Stimulated activated CD4-positive, alpha-beta T cell treated with anti-CD3 and anti-CD28 coated beads, Interleukin-1b, Interleukin-23, amount 100 ng/mL, for 48 hours (primary cell): Measurements from ENCODE around the gene STK32C.
"Not testable (repeated sequence)": the region's sequence is repeated elsewhere in the genome, so short reads cannot be mapped to it uniquely, and the experiment has no call there.

Experiments
- DNase-seq: peaks from one replicate; pipeline ENCODE4 v3.0.0-alpha.2; 2020

The STK32C gene

DNA sequence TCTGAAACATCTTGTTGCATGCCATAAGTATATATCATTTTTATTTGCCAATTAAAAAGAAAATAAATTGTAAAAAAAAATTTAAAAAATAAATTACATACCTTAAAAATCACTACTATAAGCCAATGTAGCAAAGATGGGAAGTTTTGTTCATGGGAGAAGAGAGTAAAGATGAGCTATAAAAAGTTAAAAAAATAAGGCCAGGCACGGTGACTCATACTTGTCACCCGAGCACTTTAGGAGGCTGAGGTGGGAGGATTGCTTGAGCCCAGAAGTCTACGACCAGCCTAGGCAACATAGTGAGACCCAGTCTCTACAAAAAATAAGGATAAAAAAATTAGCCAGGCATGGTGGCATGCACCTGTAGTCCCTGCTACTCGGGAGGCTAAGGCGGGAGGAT is 8.4 kb upstream of the STK32C start:
- no peak for DNase-seq

DNA sequence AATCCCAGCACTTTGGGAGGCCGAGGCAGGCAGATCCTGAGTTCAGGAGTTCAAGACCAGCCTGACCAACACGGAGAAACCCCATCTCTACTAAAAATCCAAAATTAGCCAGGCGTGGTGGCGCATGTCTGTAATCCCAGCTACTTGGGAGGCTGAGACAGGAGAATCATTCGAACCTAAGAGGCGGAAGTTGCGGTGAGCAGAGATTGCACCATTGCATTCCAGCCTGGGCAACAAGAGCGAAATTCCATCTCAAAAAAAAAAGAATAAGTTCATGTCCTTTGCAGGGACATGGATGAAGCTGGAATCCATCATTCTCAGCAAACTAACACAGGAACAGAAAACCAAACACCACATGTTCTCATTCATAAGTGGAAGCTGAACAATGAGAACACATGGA is 7.1 kb upstream of the STK32C start:
- not testable (repeated sequence) for DNase-seq

DNA sequence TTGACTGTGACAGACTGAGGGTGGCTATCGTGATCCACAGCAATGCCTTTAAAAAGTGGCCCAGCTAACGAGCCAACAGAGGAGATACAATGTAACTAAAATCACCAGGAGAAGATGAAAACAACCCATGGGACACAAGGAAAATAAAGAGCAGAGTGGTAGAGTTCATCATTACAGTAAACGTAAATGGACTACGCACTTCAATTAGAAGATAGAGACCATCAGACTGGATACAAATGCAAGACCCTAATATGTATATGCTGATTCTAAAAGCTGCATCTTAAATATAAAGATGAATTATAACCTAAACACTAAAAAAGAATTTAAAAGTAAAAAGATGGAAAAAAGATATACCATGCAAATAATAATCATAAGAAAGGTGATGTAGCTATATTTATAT is 6.6 kb upstream of the STK32C start:
- DNase-seq: no peak

DNA sequence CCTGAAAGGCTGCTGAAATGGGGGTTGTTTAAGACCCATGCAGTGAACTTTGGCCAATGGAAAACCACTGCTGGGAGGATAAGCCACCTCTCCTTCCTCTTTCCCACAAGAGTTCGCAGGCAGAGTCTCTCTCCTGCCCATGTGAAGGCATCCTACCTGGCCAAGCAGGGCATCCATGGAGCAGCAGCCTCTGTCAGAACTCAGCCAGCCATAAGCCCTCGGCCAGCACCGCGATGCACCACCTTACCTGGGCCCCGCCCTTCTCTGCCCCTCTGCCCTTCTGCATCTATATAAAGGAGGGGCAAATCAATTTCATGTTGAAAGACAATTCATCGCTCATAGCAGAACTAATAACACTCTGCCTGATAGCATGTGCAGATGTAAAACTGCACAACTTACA is 6.1 kb upstream of the STK32C start:
- no peak for DNase-seq

DNA sequence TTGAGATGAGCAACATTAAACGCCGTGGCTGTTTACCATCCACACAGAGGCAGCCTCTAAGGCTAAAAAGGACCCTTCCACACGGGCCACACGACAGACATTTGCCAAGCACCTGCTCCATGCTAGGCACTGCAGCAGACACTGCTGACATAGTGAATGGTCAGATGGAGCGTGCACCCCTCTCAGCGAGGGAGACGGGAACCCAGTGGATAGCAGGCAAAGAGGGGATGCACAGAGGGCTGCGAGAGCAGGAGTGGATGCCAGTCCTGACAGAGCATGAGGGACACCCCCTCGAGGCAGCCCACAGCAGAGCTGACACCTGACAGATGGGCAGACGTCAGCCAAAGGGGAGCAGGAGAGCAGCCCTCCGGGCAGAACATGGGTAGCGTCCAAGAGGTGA is 5.6 kb upstream of the STK32C start:
- no peak for DNase-seq

DNA sequence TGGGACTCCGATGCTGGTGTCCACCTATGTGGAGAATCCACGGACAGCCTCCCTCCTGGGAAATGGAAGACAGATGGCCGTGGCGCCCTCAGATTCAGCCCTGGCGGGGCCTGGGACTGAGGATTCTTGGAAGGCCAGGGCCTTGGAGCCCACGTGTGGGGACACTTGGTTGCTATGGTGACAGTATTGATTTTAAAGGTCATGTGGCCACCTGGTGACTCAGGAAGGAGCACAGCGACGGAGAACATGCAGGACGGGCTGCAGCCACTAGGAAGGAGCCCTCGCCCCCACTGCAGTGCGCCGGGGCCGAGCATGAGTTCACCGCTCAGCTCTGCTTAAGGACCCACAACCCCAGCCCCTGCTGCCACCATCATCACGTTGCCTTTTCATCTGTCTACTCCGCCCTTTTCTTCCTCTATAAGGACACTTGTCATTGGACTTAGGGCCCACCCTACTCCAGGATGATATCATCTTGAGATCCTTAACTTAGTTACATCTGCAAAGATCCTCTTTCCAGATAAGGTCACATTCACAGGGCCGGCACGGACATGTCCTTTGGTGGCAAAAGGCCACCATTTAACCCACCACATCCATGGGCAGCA is 3.7 kb upstream of the STK32C start:
- no peak for DNase-seq

DNA sequence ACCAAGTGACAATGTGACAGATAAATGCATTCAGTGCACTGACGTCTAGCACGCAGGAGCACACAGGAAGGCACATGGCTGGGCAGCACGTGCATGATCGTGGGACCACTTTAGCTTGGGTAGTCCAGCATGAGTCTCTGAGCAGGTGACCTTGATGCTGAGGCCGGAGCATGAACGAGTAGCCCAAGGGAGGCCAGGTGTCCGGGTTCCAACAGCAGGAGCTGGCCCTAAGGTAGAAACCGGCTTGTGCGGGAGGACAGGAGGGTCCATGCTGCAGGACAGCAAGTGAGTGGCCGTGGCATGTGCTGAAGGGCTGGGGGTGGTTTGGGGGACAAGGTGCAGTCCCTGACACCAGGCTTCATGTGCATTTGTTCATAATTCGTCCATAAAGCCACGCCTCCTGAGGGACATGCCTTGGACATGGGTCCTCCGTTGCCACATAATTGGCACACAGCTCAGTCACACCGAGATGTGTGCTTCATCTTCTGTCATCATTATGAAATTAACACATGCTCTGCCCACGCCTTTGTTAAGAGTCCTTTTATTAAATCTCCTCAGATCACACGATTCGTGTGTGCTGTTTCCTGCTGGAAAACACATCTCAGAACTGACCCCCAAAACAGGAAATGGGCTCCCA is 3.1 kb upstream of the STK32C start:
- DNase-seq: no peak

DNA sequence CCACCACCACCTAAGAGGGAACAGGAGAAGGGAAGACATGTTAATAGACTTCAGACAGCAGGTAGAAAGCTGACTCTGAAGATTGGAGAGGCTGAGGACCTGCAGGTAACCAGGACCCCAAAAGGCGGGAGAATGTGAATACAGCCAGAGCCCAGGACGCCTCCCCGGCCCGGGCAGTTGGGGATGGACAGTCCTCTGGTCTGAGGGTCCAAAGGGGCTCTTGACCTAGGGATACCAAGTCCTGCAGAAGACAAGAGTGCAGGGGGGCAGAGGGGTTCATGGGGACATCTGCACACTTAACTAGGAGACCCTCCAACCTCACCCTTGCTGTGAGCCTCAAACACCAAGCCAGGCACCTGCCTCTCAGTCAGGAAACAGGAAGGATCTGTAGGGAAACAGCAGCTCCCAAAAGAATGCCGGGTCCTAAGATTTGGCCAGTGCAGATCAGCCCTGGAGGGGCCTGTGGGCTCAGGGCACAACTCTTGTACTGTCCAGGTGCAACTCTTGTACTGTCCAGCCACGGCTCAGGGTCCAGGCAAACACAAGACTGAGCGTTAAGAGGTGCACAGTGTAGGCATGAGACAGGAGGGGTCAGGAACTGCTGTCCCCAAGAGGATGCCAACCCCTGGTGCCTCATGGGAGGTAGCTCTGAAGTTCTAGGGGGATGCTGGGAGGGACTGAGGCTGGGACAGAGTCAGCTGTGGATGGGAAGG is 2.3 kb upstream of the STK32C start:
- DNase-seq: no peak

DNA sequence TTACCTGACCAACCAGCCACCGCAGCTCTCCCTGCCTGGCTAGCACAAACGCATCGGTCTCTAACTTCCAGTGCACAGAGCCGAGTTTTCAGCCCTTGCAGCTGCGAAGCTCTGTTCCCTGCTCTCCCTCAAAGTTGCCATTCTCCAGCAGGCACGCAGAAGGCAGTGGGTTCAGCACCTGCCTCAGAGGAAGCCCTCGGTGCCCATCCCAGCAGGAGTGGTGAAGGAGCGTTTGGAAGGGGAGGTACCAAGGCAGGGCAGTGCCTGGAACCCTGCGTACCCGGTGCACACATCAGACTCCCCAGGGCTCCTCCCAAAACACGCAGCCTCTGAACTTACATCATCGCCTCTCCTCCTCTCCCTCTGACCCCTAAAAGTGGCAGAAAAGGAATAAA is 1.7 kb upstream of the STK32C start:
- DNase-seq: no peak

DNA sequence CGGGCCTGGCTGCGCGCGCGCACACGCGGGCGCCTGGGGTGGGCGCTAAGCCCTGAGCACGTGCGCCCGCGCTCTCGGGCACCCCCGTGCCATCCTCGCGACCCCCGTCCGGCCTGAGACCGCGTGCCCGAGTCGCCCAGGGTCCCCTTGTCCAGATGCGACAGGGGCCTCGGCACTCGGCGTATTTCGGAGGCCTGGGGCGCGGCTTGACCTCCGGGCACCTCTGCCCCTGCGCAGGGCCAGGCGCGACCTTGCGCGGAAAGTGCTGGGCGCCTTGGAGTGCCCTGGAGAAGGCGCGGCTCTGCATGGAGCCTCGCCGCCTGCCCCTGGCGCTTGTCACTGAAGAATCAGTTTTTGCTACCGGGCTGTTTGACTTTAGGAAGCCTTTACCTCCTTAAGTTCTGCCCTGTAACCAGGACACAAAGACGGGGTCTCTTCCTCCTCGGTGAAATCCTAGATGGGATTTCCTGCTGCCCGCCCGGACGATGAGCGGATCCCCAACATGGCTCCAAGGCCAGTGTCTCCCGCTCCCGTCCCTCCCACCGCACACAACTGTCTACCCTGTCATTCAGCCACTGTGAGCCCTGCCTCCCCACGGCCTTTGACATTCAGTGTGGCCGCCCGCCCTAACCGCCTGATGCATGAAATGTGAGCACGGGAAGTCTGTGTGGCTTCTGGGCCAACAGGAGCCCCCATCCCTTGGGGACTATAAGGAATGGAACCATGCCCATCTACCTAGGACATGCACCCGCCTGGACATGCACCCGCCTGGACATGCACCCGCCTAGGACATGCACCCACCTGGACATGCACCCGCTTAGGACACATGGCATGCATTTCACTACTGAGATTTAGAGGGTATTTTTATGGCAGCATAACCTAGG is 1.1 kb upstream of the STK32C start:
- no peak for DNase-seq

DNA sequence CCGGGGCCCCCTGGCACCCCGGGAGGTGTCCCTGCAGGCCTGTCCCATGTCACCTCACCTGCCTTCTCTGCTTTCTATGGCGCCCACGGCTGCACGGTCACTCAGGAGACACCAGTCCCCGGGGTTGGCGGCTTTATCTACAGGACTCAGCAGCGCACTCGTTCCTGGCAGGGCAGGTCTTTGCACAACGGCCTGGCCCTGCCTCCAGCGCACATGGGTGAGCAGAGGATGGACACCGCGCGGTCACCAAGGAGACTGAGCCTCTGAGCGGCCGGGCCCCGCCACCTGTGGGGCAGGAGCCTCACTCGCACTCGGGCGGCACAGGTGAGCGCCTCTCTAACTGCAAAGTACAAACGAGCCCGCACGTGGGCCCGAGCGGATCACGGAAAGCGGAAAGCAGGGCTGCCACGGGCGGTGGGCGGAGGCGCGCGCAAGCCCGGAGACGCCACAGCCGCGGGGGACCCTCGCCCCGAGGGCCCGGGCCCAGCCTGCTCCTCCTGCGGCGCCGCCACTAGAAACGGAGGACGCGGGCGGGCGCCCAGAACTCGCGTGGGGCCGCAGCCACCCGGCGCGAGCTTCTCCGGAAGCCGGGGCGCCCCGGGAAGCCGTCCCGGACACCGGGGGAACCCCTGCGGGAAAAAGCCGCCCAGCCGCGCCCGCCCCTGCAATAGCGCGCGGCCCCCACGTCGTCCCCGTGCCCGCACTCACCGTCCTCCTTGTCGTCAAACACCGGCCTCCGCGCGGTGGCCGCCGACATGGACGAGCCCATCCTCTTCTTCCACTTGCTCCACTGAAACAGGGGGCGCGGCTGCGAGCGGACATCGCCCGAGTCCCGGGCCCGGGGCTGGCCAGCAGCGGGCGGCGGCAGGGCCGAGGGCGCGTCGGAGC is 642 bp downstream of the STK32C start:
- peak; percentile 24 for DNase-seq

DNA sequence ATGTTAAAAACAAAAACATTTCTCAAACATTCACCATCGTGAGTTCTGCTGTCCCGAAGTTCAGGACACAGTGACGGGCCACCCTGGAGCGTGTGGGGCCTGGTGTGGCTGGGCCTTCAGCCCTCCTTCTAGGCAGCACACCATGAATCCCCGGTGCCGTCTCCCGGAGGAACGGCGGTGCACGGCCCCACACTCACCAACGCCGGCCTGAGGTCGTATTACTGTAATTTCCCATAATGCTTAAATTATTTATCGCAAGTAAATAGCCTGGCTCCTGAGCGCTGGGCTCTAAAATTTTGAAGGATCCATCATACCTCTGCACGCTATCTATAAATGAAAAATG is 1.4 kb downstream of the STK32C start:
- no peak for DNase-seq

DNA sequence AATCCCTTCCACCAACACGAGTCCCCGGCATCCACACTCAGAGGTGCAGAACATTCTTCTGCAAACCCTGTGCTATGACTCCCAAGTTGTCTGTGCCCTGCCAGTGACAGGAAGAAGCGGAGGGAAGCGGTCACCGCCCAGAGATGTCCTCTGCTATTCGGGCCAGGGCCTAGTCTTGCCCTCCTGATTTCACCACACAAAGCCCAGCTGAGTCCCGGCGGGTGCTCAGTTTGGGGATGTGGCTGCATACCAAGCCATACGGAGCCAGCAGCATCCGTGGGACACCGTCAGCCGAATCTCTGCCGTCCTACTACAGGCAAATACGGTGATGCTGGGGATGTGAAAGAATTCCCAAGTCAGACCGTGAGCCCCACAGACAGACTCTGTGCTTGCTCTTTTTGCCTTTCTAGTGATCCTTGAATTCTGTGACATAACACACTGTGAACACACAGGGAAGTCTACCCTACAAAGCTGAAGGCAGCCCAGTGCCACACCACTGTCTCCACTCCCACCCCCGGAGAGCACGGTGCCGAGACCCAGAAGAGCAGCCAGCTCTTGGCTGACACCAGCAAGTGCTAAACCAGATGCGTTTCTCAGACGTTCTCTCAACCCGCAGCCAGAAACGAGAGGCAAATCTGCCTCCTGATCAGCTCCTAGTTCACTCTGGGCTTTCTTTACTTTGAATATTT is 2.0 kb downstream of the STK32C start:
- DNase-seq: no peak

DNA sequence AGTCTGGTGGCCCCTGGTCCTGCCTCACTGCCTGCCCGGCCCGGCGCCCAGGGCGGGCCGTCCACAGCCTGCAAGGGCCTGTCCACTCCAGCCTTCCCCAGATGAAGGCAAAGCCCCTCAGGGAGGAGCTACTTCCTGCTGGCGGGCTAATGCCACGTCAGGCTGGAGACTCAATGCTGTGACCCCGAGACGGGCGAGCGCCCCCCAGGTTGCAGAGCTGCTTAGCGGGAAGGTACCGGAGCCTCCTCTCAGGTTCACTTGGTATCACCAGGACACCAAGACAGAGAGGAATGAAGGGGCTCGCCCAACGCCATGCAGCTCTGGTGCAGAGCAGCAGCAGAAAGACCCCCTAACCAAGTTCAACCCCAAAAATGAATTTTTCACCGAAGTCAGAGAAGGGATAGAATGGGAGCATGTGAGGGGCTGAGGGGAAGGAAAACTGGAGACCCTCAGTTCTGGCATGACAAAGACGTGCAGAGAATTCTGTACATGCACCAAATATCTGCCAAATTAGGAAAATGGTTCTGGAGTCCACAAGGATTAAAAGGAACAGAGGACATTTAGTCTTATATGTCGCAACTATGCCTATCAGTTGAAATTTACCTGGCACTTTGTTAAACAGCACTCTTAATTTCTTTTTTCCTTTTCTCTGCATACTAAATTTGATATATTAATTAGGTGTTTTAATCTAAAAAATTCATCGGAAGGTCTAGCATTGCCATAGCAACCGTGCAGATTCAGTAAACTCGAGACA is 2.8 kb downstream of the STK32C start:
- no peak for DNase-seq

DNA sequence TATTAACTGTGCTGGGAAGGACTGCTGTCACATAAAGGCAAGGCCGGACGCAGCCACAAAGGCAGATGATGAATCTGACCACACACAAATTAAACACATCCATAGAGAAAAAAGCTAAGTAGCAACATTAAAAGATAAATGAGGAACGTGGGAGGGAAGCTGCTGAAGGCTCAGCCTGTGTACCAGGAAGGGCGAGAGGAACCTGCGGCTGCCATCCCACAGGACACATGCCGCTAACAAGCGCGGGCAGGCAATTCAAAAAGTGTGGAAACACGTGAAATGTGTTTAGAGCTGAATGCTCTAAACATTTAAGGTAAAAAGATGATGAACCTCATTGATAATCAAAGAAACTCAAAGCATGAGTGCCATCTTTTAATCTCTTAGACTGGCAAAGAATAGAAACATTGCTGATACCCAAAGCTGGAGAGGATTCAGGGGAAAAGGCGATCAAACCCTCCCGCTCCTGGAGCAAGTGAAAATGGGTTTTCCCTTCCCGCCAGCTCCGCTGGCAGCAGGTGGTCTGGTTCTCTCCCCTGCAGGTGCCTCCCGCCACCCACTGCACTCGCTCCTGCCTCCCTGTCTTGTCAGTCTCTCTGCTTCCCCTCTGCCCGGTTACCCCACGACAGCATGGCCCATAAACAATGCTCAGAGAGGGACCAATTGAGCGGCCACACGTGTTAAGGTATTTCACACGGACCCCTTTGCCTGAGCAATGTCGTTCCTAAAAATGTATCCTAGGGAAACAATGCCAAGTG is 4.2 kb downstream of the STK32C start:
- DNase-seq: no peak

DNA sequence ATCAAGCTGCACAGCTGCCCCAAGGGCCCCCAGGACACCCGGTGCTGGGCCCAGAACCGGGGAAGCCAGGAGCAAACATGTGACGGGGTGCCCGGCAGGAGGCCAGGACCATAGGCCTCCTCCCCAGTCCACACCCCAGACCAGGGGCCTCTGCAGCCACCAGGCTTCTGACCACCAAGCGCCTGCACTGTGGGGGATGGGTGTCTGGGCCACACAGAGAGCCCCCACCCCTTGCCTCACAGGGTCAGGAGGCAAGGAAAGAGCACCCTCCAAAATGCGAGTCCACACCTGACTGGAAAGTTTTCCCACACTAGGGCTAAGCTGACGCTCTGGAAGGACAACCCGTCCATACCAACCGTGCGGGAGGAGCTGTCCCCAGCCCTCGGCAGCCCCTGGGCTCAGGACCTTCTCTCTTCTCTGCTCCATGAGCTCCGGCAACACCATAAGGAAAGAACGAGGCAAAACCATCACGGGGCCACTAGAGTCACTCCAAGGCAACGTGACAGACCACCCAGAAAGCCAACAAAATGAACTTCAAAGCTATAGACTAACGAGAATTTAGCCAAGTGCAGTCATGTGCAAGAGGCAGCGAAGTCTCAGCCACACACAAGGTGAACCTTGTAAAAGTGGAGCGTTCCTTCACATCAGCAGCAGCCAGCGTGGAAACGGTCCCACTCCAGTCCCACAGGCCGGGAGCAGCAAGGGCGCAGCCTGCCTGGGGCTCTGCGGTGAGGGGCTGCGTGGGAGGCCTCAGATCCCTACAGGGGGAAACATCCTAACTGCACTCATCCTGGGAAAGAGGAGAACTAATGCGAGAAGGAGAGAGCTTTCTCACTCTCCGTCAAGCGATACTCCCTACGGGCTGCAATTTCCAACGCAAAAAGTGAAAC is 5.1 kb downstream of the STK32C start:
- no peak for DNase-seq

DNA sequence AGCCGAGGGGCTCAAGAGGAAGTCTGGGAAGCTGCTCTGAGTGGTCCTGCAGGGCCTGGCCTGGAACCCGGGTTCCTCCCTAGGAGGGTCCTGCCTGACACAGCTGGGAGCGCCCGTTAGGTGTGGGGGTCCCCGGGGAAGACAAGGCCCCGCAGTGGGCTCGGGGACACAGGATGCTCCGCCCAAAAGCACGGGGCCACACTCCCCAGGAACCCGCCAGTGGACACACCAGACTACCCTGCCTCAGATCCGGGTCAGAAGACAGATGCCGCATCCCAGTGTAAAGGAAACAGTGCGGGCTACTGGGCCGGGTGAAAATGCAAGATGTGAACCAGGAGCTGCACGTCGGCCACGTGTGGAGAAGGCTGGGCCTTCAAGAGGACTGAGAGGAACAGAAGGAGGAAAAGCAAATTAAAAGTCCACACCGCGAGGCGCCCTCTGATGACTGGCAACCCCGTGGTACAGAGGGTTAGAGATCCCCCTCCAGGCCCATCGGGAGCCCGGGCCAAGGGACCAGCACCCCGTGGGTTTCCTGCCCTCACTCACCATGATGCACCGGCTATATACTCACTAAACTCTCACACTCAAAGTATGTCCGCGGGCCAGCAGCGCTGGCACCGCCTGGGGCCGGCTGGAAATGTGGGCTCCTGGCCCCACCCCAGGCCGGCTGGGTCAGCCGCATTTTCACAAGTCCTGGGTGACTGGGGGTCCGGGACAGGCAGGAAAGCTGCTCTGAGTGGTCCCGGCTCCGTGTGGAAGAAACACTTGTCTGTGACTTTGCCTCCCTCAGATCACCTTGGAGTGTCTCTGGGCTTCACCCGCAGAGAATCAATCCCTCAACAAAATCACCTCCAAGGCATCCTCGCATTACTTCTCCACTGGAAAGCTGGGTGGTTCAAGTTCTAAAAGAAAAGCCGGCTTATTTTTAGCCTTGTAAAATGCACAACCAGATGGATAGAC is 6.1 kb downstream of the STK32C start:
- no peak for DNase-seq

DNA sequence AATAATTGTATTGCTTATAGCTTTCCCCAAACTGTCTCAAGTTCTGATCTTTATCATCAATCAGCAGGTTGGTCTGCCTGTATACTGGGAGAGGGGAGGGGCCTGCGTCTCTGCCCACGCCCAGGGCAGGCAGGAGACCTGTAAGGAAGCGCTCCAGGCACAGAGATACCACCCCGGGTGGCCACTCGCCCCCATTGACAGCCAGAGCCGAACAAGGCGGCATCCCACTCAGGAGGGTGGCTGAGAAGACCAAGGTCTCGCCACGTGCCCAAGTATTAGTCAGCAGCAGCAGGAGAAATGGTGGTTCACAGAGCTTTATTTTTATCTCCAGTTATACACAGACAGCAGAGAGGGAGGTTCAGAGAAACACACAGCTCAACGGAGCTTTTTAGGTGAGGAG is 7.2 kb downstream of the STK32C start:
- DNase-seq: no peak
